Ascending aorta (tissue), 2 donors: ENCODE measurements around the gene TMC6. TPM values are rescaled to one million over a fixed set of nuclear protein-coding genes. Genes with fewer than 3 reads are reported as not detected.

Experiments
- DNase-seq, 2 donors: peaks; one replicate each; pipeline ENCODE4 v3.0.0-alpha.2; 2019; ENCODE audit warnings: low spot score in 2 of 2
- H3K27ac ChIP-seq, 2 donors: fragments of 200-600 bp; sonication (generic); one replicate each; pipeline ENCODE4 v1.5.1; 2016 to 2017; ENCODE audit warnings: mild to moderate bottlenecking in 1 of 2
- H3K27me3 ChIP-seq: fragments of 200-600 bp; sonication (generic); one replicate; pipeline ENCODE4 v1.5.1; 2017
- H3K36me3 ChIP-seq, 2 donors: fragments of 200-600 bp; sonication (generic); one replicate each; pipeline ENCODE4 v1.5.1; 2016
- H3K4me1 ChIP-seq, 2 donors: fragments of 200-600 bp; sonication (generic); one replicate each; pipeline ENCODE4 v1.5.1; 2016 to 2017; ENCODE audit warnings: mild to moderate bottlenecking in 1 of 2
- H3K4me3 ChIP-seq, 2 donors: fragments of 200-600 bp; sonication (generic); one replicate each; pipeline ENCODE4 v1.5.1; 2016 to 2017; ENCODE audit warnings: mild to moderate bottlenecking in 1 of 2
- H3K9me3 ChIP-seq, 2 donors: fragments of 200-600 bp; sonication (generic); one replicate each; pipeline ENCODE4 v1.5.1; 2016
- CTCF ChIP-seq, 3 experiments: fragments of 200-600 bp in 2 of 3; fragments of 450-650 bp in 1 of 3; sonication (generic) in 2 of 3; IDR thresholded peaks; one replicate each; pipeline ENCODE4 v1.5.1; 2016 to 2019; ENCODE audit warnings: antibody characterized with exemption in 3 of 3, mild to moderate bottlenecking in 1 of 3, moderate library complexity in 1 of 3
- intact Hi-C: fragments of 100-400 bp; cut with DNase I; formaldehyde crosslinking; loops from one replicate; pipeline ENCODE4 v1.15.1; 2023
- total RNA-seq: library from RNA; depleted of rRNA; stranded (reverse); fragments of >200 nt; gene quantifications from one replicate; pipeline ENCODE4 v1.1.0, GENCODE V29; 2016

The TMC6 gene
- total RNA-seq, 1 donor from 2014 or later: 173 TPM

GRCh38 chr17:78110363-78111015 is 18.1 kb downstream of the TMC6 start:
- H3K9me3 ChIP-seq: no peaks in the 10 kb centered on the region
- peaks cover 5 to 13% of the 10 kb centered on the region in 2 donors for H3K36me3 ChIP-seq
- peak in 1 of 2 donors; percentile 0 for DNase-seq
- TF ChIP-seq CTCF (IDR thresholded peaks at IDR 0.05): no peak
- no peak overlapping the region for H3K27ac ChIP-seq
- no peaks in the 10 kb centered on the region for H3K27me3 ChIP-seq
- no peak overlapping the region for H3K4me3 ChIP-seq
- H3K4me1 ChIP-seq: peaks cover 0 to 4% of the 10 kb centered on the region in 2 donors
- intact Hi-C loops: no loop called here

GRCh38 chr17:78109489-78109761 is 19.1 kb downstream of the TMC6 start:
- Histone ChIP-seq H3K4me1 (peaks cover 0 to 4% of the 10 kb centered on the region in 2 donors), H3K27me3 (no peaks in the 10 kb centered on the region), H3K36me3 (peaks cover 13 to 23% of the 10 kb centered on the region in 2 donors), H3K9me3 (no peaks in the 10 kb centered on the region), H3K27ac (no peak overlapping the region), H3K4me3 (no peak overlapping the region)
- TF ChIP-seq CTCF (IDR thresholded peaks at IDR 0.05): no peak
- DNase-seq: no peak
- intact Hi-C loops: no loop called here

GRCh38 chr17:78108726-78109488 is 19.6 kb downstream of the TMC6 start:
- Histone ChIP-seq H3K36me3 (peaks cover 18 to 28% of the 10 kb centered on the region in 2 donors), H3K27ac (no peak overlapping the region)
- no peak for TF ChIP-seq CTCF (IDR thresholded peaks at IDR 0.05)

GRCh38 chr17:78107976-78108725 is 20.4 kb downstream of the TMC6 start:
- peaks cover 0 to 4% of the 10 kb centered on the region in 2 donors for H3K4me1 ChIP-seq
- no peak overlapping the region for H3K4me3 ChIP-seq
- H3K36me3 ChIP-seq: peaks cover 26 to 36% of the 10 kb centered on the region in 2 donors
- H3K27me3 ChIP-seq: no peaks in the 10 kb centered on the region
- peak in 1 of 2 donors; percentile 4 for DNase-seq
- intact Hi-C loops: no loop called here
- H3K9me3 ChIP-seq: no peaks in the 10 kb centered on the region
- H3K27ac ChIP-seq: no peak overlapping the region
- no peak for TF ChIP-seq CTCF (IDR thresholded peaks at IDR 0.05)

More at GRCh38 chr17:78108726-78109488, 19.6 kb downstream of the TMC6 start:
- intact Hi-C loops: no loop called here
- peaks cover 0 to 4% of the 10 kb centered on the region in 2 donors for H3K4me1 ChIP-seq
- H3K9me3 ChIP-seq: no peaks in the 10 kb centered on the region
- peak in 1 of 2 donors; percentile 5 for DNase-seq
- no peak overlapping the region for H3K4me3 ChIP-seq
- no peaks in the 10 kb centered on the region for H3K27me3 ChIP-seq

- peaks cover 0 to under 1% of the 10 kb centered on the region in 2 donors for H3K4me1 ChIP-seq
- no peak overlapping the region for H3K27ac ChIP-seq
- no peaks in the 10 kb centered on the region for H3K9me3 ChIP-seq
- no peaks in the 10 kb centered on the region for H3K27me3 ChIP-seq
- H3K36me3 ChIP-seq: peaks cover 33 to 42% of the 10 kb centered on the region in 2 donors
- no peak for TF ChIP-seq CTCF (IDR thresholded peaks at IDR 0.05)
- DNase-seq: no peak
- intact Hi-C loops: no loop called here
- H3K4me3 ChIP-seq: no peak overlapping the region
Measured at GRCh38 chr17:78107457-78107856, 21.1 kb downstream of the TMC6 start.
